NCI-H146 treated with DMSO at 0.1 percent for 48 hours (cell line): Measurements from ENCODE around the gene NCBP3.

Experiments
- DNase-seq: peaks from one replicate; lab custom pipeline; 2025; ENCODE audit not compliant: unreplicated experiment; lab: John Stamatoyannopoulos, UW

The NCBP3 gene

GRCh38 chr17:3845621-3846436 lies at the start of gene NCBP3:
TSS of gene NCBP3 (minus strand) at chr17:3846246. CDS start at chr17:3846223, 23 bp downstream.
- peak; percentile 70 for DNase-seq

- DNase-seq: no peak
These were observed 49.3 kb upstream of the NCBP3 start for GRCh38 chr17:3895354-3895753.

GRCh38 chr17:3894911-3895343 lies 48.9 kb upstream of the NCBP3 start:
- DNase-seq: no peak

DNA sequence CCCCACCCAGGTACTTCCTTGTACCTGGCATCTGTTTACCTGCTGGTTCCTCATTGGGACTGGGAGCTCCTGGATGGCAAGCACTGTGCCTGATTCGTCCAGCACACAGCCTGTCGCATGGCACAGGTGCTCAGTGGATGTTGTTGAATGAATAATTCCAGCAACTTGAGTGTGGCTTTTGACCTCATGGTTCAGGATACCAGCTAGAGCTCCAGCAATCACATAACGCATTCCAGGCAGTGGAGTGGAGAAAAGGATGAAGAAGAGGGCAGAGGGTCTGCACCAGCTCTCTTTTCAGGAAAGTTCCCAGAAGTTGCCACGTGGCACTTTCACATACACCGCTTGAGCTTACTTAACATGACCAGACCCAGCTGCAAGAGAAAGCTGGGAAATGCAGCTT lies 48.1 kb upstream of the NCBP3 start:
- no peak for DNase-seq

DNA sequence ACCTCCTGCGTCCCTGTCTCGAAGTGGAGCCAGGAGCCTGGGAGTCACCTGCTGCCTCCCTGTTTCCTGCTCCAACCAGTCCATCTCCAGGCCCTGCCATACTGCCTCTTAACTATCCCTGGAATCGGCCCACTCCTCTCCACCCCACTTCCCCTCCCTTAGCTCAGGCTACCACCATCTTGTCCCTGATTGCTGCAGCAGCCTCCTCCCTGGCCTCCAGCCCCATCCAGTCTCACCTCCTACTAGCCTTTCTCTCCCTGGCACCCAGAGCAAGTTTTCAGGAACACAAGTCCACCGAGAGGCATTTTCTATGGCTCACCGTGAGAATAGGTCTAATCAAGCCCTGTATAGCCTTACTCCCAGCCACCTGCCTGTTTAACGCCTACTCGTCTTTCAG lies 47.7 kb upstream of the NCBP3 start:
- no peak for DNase-seq

GRCh38 chr17:3893003-3893719 lies 47.1 kb upstream of the NCBP3 start, which contains the start of gene CAMKK1:
TSS of gene CAMKK1 (minus strand) at chr17:3893053. CDS start at chr17:3885687, 7,366 bp downstream.
- DNase-seq: peak; percentile 87

DNA sequence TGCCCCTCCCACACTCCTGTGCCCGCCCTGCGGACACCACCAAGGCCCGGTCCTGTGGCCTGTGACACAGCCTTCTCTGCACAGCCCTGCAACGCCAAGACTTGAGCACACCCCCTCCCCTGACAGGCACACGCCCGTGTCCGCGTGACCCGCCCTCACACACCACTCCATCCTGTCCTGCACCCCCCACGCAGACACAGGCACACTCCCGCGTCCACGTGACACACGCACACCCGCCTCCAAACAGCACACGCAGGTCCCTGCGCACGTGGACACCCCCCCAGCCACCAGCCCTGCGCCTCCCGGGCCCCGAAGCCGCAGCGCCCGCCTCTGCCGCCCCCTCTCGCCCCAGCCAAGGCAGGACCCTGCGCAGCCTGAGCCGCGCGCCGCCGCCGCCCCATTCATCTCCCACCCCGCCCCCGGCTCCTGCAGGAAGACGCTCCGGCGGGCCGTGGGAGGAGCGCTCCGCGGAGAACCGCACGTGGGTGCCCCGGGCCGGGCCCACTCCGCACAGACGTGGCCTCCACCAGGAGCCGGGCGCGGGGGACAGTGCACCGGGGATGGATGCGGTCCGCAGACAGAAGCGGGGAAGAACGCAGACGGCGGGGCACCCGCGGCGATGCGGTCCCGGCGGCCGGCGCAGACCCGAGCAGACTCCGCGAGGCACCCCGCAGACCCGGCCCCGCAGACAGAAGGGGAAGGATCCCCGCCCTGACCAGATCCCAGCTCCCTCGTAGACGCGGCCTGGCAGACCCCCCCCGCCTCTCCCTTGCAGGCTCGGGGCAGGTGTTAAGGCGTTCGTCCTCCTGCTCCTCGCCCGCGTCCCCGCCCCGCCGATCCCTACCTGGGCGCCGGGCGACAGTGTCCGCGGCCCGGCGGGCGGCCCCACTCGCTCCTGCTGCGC lies 46.3 kb upstream of the NCBP3 start:
- DNase-seq: no peak

GRCh38 chr17:3891626-3892094 lies 45.6 kb upstream of the NCBP3 start:
- DNase-seq: no peak

GRCh38 chr17:3890878-3891219 lies 44.8 kb upstream of the NCBP3 start:
- no peak for DNase-seq

DNA sequence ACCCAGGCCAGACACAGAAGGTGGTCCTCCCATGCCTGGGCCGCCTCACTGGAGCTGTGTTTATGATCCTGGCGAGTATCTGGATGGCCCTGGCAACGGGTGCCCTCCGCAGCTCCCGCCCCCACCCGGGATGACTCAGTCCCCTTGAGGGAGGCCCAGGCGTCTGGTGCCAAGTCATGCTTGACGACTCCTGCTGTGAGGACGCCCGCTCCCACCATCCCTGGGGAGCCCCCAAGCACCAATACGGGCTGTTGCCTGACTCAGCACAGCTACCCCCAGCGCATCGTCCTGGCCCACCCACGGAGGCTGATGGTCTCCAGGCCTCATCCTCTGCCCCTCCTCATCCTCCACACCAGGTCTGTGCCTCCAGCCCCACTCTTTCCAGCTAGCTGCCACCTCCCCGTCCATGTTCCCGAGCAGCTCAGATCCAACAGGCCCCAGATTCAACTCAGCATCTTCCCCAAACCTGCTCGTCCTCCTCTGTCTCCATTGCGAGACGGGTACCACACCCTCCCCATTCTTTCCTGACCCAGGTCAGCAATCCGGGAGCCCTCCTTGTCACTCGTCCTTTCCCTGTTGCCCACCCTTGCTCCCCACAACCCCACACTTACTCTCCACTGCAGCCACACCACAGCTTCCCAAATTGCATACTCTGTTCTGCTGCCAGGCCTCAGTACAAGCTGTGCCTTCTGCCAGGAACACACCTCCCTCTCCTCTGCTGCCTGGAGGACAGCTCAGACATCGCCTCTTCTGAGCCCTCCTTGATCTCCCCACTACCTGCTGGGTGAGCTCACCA lies 44.2 kb upstream of the NCBP3 start:
- DNase-seq: no peak

DNA sequence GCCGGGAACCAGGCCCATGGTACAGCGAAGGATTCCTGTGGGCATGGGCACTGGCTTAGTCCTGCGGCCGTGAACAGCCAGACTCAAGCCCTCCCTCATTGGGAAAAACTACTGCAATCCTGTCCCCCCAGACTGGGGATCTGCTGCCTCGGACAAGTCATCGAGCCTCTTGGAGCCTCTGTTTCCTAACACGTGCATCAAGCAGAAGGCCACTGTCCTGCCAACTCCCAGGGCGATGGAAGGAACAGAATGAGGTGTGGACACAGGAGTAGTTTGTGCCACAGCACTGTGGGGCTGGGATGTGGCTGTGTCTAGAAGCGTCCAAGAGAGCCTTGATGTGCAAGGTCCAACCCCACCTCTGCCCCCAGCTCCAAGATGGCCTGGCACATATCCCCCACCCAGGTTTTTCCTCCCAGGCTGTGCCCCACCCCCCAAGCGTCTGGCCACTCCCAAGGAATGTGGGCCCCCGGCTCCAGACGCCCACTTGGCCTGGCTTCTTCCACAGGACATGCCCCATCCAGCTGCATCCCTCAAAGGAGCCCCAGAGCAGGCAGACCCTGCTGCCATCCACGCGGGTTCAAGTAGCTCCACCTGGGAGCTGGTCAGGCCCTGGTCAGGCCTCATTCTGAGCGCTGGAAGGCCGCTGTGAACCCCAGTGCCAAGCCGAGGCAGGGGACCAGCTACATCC lies 43.4 kb upstream of the NCBP3 start:
- no peak for DNase-seq

GRCh38 chr17:3888343-3889171 lies 42.5 kb upstream of the NCBP3 start:
- DNase-seq: no peak

- DNase-seq: no peak
These were observed 41.8 kb upstream of the NCBP3 start for GRCh38 chr17:3887804-3888203.

GRCh38 chr17:3887394-3887793 lies 41.3 kb upstream of the NCBP3 start:
- no peak for DNase-seq

DNA sequence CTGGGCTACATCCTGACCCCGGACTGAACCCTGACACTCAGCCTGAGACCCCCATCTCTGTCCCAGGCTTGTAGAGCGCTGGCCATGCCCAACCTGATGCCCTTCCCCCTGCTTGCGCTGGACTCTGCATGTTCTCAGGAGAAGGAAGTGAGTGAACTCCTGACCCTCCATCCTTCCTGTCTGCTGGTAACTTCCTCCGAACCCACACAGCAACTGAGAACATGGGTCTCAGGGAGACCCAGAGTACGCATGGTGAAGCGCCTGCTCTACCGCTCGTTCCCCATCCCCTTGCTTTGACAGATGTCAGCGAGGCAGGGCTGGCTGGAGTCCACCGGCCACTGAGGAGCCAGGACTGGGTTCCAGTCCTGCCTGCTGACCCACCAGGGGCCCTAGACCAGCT lies 40.7 kb upstream of the NCBP3 start:
- DNase-seq: no peak

- DNase-seq: no peak
These were observed 39.9 kb upstream of the NCBP3 start for GRCh38 chr17:3885970-3886369.

GRCh38 chr17:3885271-3885670 lies 39.2 kb upstream of the NCBP3 start:
- DNase-seq: no peak

- DNase-seq: no peak
These were observed 38.1 kb upstream of the NCBP3 start for GRCh38 chr17:3884188-3884587.

GRCh38 chr17:3882276-3882675 lies 36.2 kb upstream of the NCBP3 start:
- no peak for DNase-seq
